Measurements from ENCODE around the gene SULT1B1. TPM values are rescaled to one million over a fixed set of nuclear protein-coding genes. Genes with fewer than 3 reads are reported as not detected.
"Not testable (repeated sequence)": the region's sequence is repeated elsewhere in the genome, so short reads cannot be mapped to it uniquely, and the experiment has no call there.

The SULT1B1 gene
- polyA plus RNA-seq (ENCODE audit: insufficient read length in 4 of 4): 1 to 10 TPM in 1 of 4 donors, under 1 TPM in 3; 0.60 to 1.3 (median 0.65) TPM

DNA sequence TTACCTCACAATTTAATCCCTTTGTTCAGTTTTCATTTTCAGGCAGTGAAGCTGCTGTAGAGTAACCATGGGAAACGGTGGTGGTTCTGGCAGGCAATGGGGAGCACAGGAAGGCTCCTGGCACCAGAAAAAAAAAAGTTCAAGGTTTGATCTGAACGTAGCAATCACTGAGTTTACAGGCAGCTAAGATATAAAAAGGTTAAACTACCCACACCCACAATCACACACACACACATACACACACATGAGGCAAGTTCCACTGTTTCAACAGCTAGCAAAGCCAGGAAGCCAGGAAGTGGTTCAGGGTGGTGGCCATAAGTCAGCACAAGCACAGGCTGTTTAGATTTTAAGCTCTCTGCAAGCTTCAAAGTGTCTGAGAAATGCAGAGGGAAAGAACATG, at the start of gene SULT1B1:
TSS of gene SULT1B1 (minus strand) at position 166 of the 400 bp plus-strand sequence. CDS start 5,403 bp downstream, outside the sequence.
- no peak for DNase-seq (ENCODE audit: low read depth in 4 of 4, low spot score in 3 of 4)

DNA sequence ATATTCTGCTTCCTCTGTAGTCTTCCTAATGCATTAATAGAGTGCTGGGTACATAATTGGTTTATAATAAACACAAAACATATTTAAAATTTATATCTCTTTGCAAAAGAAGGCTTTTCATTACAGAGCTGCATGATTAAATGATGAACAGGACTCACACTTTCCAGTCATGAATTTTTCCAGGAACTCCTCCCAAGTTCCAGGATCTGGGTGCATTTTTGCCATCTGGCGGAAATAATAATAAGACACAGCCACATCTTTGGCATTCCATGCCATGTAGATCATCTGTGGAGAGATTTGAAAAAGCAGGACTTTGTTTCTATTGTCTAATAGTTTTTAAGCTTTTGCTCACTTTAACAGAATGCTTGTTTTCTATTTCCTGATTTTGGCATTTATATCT, 40.2 kb upstream of the SULT1B1 start:
- DNase-seq (ENCODE audit: low read depth in 4 of 4, low spot score in 3 of 4): no peak

DNA sequence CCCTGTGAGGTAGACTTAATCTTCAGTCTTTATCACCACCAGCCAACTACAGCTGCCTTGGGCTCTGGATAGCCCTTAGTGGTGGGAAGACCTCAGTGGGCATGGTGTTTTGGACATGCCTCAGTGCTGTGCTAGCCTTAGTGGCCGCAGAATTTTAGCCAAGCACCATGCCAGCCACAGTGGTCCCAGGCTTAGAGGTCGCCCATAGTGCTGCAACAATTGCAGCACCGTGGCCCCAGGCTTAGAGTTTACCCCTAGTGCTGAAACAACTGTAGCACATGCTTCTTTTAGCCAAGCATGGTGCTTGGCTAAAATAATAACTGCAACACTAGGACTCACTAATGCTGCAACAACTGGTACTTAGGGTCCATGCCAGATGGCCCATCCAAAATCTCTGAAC, 38.9 kb upstream of the SULT1B1 start:
- no peak for DNase-seq (ENCODE audit: low read depth in 4 of 4, low spot score in 3 of 4)

DNA sequence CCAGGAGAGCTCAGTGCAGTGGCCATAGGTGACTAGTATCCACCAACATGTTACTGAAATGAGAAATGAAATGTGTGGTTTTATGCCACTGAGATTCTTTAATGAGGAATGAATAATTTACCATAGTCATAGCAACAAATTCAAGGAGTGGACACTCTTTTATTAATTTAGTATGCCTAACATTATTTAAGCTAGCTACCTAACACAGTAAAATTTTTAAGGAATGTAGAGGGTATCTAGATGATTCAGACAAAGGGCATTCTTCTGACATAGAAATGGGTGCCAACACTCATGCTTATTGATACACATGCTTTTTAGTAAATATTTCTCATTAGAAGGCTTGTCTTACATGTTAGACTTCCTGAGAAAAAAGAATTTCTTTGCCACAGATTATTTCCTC, 33.3 kb upstream of the SULT1B1 start:
- no peak for DNase-seq (ENCODE audit: low read depth in 4 of 4, low spot score in 3 of 4)

DNA sequence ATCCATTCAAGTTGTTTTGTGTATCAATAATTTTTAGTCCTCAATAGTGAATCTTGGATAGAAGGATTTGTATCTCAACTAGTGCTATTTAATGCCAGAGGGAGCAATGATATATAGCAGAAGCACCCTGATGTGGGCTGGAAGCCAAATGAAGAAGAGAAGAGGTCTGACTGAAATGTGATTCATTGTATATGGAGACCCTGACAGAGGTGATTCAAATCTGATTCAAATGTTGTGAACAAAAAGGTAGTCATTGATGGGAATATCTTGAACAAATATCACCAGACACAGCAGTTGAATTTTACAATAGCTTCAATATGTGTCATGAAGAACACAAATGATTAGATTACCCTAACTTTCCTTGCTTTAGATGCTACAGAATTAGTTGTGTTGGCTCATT, 27.5 kb upstream of the SULT1B1 start:
- no peak for DNase-seq (ENCODE audit: low read depth in 4 of 4, low spot score in 3 of 4)

DNA sequence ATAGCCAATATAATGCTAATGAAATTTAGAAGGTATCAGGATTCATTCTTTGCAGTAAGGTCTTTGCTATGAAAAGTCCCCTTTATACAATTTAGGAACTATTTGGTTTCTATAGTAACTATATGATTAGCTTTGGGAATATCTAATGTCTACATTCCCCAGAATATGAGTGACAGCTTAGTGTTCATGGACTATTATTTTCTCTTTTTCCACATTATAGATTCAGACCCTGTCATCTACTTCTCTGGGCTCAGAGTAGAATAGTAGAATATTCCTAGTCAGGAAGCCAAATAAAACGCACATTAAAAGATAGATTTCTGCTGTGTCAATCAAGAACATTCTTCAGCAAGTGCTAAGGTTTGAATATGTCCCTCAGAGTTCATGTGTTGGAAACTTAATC, 26.1 kb upstream of the SULT1B1 start:
- no peak for DNase-seq (ENCODE audit: low read depth in 4 of 4, low spot score in 3 of 4)

DNA sequence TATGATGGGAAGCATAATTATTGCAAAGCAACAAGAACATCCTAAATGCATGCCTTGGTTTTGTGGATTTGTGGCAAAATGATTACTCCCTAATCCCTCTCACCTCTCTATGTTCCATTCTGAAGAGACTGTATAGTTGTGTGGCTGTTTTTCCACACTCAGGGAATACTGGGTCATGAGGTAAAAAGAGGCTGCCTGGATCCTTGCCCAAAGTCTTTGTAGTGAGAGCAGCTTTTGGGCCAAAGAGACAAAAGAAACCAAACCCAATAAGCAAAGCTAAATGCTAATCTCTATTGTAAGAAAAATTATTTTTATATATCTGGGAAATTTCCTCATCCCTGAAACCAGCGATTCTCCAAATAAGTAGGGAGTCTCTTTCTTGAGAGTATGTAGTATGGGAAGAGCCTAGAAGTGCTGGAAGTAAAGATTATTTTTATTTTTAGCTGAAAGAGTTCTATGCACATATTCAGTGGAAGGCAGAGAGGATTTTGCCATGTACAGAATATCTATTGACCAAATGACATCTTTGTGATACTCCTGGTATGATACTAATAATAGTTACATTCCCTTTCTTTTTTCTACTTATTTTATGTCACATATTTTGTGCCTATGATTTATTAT, 24.9 kb upstream of the SULT1B1 start:
- no peak for DNase-seq (ENCODE audit: low read depth in 4 of 4, low spot score in 3 of 4)

DNA sequence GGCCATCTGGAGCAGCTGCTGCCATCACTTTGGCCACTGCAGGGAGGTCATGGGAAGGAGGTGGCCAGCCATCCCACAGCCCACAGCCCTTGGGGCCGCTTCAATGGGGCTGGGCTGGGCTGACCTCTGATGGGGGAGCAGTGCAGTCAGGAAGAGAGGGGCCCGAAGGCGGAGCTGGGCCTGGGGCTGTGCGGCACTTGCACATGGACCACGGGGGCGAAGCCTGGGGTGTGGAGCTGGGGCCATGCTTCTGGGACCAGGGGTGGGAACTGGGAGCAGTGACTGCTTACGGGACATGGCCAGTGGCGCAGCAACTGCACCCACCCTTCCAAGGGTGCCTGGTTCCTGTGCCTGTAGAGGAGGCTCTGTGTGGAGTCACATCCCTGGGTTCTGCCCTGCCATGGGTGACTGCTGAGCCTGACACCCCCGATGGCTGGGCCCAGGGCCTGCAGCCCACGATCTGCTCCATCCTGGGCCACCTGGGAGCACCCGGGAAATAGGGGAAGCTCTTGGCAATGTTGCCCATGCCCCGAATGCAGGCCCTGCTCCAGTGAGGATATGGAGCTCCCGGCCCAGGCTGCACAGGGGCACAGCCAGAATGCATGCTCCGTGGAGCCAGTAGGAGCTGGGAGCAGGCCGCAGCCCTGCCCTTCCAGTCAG, 22.4 kb upstream of the SULT1B1 start:
- no peak for DNase-seq (ENCODE audit: low read depth in 4 of 4, low spot score in 3 of 4)

DNA sequence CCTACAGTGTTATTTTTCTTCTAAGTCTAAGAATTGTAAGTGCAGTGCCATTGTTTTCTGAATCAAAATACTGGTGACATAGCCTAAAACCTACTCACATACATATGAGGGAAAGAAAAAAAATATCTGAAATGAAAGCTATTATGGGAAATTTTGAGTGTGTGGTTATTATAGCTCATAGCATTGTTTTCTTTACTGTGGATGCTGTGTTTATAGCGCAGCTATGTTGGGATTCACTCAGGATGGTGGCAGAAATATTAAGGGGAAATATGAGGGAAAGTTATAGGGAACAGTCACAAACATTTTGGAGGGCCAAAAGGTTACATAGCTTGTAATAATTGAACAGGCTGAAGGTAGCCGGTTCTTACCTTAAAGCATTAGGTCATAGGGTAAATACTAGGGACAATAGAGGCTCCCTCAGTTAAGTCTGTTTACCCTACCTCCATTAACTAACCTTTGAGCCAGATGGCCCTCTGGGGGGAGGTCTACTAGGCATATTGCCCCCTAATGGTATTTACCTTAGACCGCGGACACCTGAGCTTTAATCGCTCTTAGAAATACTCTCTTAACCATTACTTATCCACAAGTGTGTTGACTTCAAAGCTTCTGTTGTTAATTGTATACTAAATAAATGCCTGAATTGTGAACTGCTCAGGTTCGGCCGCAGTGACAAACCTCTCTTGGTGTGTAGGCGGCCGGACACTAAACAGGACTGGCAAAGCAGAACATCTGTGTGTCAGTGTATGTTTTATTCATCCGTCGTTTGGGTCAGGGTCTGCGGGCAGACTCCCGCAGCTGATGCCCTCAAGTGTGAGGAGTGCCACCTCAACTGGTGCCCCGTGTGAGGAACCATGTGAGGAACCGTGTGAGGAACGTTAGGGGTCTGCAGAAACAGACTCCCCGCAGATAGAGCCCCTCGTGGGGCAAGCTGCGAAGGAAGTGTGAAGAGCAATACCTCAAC, 21.3 kb upstream of the SULT1B1 start:
- DNase-seq (ENCODE audit: low read depth in 4 of 4, low spot score in 3 of 4): no peak

DNA sequence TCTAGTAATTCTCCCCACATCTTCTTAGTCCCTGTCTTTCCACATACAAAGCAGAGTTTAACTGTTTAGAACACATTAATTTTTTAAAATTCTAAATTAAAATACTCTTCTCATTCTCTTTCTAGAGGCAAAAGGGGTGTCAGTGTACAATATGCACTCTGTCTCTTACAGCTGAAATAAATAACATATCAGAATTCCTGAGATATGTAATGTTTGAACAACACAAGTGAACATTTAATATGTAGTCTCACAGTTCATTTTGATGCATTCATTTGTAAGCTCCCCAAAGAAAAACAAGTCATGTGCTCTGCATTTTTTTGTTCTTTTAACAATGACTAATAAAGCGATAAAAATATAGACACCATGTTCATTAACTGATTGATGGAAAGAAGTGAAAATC, 19.7 kb upstream of the SULT1B1 start:
- DNase-seq (ENCODE audit: low read depth in 4 of 4, low spot score in 3 of 4): no peak

DNA sequence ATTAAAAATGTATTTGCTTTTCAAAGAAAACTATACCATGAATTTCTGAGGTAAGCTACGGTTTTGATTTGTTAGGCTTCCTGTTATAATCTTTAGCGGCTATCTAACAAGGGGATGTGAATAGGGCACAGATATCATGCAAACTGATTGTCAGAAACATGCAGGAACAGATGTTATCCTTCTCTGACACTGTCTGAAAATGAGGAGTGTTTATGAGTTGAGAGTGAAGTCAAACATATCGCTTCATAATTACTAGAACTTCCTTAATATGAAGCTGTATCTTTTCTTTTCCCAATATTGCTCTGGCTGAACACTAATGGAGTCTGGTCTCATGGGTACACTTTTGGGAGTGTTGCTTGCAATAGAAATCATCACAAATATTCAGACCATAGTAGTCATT, 16.3 kb upstream of the SULT1B1 start:
- no peak for DNase-seq (ENCODE audit: low read depth in 4 of 4, low spot score in 3 of 4)

DNA sequence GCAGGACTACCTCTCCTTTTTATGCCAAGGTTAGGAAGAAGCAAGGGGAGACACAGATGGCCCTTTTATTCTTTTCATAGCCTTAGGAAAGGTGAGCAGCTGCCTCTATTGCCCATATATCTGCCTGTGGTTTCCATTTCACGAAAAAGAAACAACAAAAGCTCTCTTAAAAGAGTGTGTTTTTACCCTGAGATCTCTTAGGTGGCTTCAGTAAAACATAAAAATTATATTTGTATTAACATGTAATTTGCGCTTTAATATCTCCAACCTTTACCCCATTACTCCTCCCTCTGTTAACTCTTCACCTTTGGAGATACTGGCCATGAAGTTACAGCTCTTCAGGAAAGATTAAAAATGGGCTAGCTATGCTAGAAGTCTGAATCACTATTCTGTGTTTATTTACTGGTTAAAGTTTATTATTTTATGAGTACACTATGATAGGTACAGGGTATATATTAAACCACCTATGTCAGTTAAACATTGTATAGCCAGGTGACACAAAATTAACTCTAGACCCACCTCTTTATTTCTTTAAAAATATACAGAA, 15.0 kb upstream of the SULT1B1 start:
- no peak for DNase-seq (ENCODE audit: low read depth in 4 of 4, low spot score in 3 of 4)

DNA sequence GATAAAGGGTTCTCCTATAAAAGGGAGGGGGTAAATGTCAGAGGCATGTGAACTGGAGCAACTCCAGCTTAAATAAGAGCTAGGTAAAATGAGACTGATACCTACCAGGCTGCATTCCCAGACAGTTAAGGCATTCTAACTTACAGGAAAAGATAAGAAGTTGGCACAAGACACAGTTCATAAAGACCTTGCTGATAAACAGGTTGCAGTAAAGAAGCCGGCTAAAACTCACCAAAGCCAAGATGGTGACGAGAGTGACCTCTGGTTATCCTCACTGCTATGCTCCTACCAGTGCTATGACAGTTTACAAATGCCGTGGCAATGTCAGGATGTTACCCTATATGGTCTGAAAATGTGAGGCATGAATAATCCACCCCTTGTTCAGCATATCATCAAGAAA, 13.1 kb upstream of the SULT1B1 start:
- DNase-seq (ENCODE audit: low read depth in 4 of 4, low spot score in 3 of 4): no peak

DNA sequence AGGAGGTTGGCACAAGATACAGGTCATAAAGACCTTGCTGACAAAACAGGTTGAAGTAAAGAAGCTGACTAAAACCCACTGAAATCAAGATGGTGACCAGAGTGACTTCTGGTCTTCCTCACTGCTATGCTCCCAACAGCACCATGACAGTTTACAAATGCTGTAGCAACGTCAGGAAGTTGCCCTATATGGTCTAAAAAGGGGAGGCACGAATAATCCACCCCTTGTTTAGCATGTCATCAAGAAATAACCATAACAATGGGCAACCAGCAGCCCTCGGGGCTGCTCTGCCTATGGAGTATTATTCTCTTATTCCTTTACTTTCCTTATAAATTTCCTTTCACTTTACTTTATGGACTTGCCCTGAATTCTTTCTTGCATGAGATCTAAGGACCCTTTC, 8.1 kb upstream of the SULT1B1 start:
- DNase-seq (ENCODE audit: low read depth in 4 of 4, low spot score in 3 of 4): not testable (repeated sequence)

DNA sequence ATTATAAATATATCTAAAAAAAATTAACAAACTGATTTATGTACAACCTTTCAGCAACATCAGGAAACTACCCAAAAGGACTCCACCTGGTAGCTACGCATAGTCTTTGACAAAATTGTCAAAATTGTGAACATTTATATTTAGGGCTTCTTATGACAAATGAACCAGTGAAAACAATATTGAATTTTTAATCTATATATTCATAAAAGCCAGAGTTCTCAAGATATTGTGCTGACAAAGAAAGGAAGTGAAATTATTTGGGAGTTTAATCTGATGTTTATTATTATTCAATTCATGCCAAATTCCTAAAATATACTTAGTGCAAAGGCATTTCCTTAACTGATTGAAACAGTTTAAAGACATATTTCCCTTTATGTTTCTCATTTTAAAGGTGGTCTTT, 5.3 kb upstream of the SULT1B1 start:
- no peak for DNase-seq (ENCODE audit: low read depth in 4 of 4, low spot score in 3 of 4)

DNA sequence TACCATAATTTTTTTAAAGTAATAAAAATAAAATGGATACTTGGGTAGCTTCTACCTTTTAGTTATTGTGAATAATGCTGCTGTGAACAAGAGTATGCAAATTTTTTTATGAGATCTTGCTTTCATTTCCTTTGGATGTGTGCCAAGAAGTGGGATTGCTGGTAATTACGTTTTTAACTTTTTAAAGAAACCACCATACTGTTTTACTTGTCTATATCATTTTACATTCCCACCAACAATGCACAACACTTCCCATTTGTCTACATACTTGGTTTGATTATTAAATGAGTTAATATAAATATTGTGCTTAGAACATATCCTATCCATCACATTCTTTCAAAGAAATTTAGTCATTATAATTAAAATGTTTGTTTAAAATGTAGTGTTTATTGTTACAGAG, 3.9 kb upstream of the SULT1B1 start:
- DNase-seq (ENCODE audit: low read depth in 4 of 4, low spot score in 3 of 4): no peak

DNA sequence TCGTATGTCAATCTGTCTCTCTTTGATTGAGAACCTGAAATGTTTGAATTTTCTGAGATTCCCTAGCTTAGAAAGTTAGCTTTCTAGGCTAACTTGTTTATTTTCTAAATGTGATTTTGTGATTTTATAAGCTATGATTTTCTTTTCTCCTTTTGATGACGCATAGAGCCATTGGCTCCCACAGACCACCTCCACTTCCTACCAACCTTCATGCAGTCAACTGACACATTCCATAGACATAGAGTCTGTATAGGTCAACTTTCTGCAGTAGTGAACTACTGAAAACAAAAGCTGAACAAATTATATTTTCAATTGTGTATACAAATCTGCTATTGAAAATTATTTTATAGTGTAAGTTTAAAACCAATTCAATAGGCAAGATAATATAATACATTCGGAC, 2.8 kb upstream of the SULT1B1 start:
- no peak for DNase-seq (ENCODE audit: low read depth in 4 of 4, low spot score in 3 of 4)

DNA sequence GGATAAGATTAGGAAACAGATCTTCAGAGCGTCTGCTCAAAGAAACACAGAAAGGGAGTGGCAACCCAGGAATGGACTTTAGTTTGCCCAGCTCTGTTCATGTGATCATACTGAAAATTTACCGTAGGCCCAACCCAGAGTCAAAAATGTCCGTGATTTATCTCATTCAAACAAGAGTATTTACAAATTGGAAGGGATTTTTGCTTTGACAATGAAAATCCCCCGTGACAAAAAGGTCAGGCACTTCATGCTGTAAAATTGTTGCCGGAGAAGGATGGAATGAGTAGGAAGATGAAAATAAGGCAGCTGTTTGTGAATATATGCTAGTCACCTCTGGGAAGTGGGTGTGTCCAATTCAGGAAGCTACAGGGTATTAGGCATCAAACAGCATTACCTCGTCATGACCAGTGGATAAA, 1.2 kb downstream of the SULT1B1 start:
- DNase-seq (ENCODE audit: low read depth in 4 of 4, low spot score in 3 of 4): no peak

DNA sequence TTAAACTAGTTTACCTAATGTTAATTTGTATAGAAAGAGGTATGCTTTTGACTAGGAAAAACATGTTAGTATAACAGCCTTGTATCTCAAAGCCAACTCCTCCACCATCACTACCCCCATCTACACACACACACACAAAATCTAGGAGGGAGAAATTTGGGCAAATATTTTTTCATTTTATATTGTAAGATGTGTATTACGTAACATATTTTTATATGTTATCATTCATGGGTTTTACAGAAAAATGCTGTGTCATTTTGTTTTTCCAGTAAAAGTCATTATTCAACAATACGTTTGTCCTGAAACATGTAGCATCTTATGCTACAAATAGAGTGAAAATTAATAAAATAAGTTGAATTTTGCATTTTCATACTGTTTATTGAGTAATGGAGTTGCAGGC, 3.0 kb downstream of the SULT1B1 start:
- no peak for DNase-seq (ENCODE audit: low read depth in 4 of 4, low spot score in 3 of 4)

DNA sequence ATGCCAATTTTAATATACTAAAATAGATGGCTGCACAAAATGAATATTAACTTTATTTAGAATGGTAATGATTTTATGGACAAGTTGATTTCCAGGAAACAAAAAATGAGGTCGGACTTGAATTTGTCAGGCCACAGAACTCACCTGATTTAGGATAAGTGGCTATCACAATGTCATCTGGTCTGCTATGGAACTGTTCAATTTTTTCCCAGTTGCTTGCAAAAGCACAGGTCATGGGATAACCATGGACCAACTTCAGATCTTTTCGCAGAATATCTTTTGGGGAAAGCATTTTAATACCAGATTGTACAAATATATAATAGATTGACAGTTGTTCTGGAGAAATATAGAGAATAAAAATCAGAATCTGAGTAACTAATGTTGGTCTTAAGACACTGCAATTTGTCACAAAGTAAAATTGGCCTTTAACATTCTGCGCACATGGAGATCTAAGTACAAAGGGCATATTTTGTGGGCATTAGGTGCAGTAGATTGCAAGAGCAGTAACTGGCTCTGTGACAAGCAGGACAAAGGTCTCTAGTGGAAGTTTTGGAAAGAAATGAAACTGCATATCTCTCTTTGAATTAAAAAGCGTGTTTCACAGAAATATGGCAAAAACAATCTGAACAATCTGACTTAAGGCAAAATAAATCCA, 5.4 kb downstream of the SULT1B1 start:
- no peak for DNase-seq (ENCODE audit: low read depth in 4 of 4, low spot score in 3 of 4)

DNA sequence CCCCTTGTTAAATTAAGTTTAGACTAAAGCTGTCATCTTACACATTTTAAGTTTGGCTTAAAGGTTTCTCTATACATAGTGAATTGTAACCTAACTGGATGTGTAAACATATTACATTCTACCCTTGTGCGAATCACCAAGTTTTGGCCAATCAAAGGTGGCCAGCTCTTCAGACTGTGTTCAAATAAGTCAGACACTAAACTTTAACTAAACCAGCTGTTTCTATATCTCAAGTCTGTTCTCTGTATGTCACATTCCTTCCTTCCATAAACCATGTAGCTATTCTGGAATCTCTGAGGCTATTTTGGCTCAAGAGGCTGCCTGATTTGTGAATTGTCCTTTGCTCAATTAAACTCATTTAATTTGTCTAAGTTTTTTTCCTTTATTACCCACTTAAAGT, 6.7 kb downstream of the SULT1B1 start:
- DNase-seq (ENCODE audit: low read depth in 4 of 4, low spot score in 3 of 4): peak in 1 of 4 donors; percentile 16

Measured in left renal pelvis (tissue), 4 donors.